Thoracic aorta (tissue), 2 donors: ENCODE measurements around the gene CCDC116. TPM values are rescaled to one million over a fixed set of nuclear protein-coding genes. Genes with fewer than 3 reads are reported as not detected.

ENCODE experiments used
- ATAC-seq: fragments of 150-250 bp; one replicate; pipeline ENCODE4 v1.8.0; 2017; ENCODE audit warnings: low read depth; ENCODE audit not compliant: insufficient number of reproducible peaks, low FRiP score
- DNase-seq: peaks from one replicate; pipeline ENCODE4 v3.0.0-alpha.2; 2020; ENCODE audit warnings: low spot score
- H3K27ac ChIP-seq, 2 donors: fragments of 200-600 bp; sonication (generic); 1 replicate in 1 of 2; 2 replicates in 1 of 2; pipeline ENCODE4 v1.5.1; 2016; ENCODE audit warnings: mild to moderate bottlenecking in 2 of 2, moderate library complexity in 2 of 2
- H3K27me3 ChIP-seq: fragments of 200-600 bp; sonication (generic); replicated peaks from 2 replicates; pipeline ENCODE4 v1.6.0; 2016; ENCODE audit warnings: mild to moderate bottlenecking; ENCODE audit not compliant: insufficient read depth
- H3K36me3 ChIP-seq: fragments of 200-600 bp; sonication (generic); one replicate; pipeline ENCODE4 v1.5.1; 2016
- H3K4me1 ChIP-seq, 2 donors: fragments of 200-600 bp; sonication (generic); 1 replicate in 1 of 2; 2 replicates in 1 of 2; pipeline versions ENCODE4 v1.5.1 to v1.6.0; 2016; ENCODE audit warnings: low read depth in 2 of 2, mild to moderate bottlenecking in 1 of 2; ENCODE audit not compliant: control insufficient read depth in 1 of 2
- H3K4me3 ChIP-seq: fragments of 200-600 bp; sonication (generic); 2 replicates; pipeline ENCODE4 v1.5.1; 2016; ENCODE audit warnings: mild to moderate bottlenecking
- H3K9me3 ChIP-seq: fragments of 200-600 bp; sonication (generic); 2 replicates; pipeline ENCODE4 v1.5.1; 2016
- total RNA-seq, 2 donors: library from RNA; depleted of rRNA; stranded (reverse); fragments of >200 nt; gene quantifications; one replicate each; pipeline versions ENCODE4 v1.1.0 to v1.2.3, GENCODE V29; 2016
- TF ChIP-seq, protein P1 (sequence below): fragments of 200-600 bp; sonication (generic); IDR thresholded peaks from one replicate; pipeline ENCODE4 v1.5.1; 2019; ENCODE audit warnings: antibody characterized with exemption

Gene CCDC116
- total RNA-seq, 2 donors from 2014 or later, result 0.71 TPM; not detected in 1

DNA sequence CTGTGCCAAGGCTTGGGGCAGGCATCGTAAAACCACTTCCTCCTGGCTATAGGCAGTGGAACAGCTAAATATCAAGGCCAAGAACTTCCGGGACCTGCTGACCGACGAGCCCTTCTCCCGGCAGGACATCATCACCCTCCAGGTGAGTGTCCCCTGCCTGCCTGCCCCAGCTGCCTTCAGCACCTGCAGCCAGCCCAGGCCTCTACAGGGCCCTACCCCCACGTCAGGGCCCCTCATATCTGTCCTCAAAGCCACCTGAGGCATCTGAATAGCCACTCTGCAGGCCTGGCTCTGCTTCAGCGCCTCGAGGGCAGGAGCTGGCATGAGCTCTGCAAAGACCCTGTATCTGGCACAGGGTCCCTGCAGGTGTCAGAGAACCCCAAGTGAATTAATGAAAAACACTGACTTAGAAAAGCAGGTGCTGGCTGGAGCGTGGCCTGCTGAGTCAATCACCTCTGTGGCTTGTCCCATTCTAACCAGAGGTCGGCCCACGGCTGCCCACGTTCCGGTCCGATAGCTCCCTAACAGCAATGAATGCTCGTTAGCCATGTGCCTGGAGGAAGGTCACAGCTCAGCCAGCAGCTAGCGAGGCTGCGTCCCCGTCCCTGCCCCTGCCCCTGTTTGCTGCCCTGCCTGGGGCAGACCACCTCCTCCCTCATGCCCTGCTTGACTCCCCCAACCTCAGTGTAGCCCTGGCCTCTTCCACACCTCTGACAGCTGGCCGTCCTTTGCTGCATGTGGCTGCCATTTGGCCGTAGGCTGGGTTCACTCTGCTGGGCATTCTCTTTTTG, 50.0 kb downstream of the CCDC116 start:
- Histone ChIP-seq H3K9me3 (no peaks in the 10 kb centered on the region), H3K36me3 (peaks cover 50% of the 10 kb centered on the region), H3K27ac (no peak overlapping the region), H3K4me3 (no peak overlapping the region), H3K4me1 (no peaks in the 10 kb centered on the region), H3K27me3 (no peaks in the 10 kb centered on the region)
- TF ChIP-seq, protein P1, sequence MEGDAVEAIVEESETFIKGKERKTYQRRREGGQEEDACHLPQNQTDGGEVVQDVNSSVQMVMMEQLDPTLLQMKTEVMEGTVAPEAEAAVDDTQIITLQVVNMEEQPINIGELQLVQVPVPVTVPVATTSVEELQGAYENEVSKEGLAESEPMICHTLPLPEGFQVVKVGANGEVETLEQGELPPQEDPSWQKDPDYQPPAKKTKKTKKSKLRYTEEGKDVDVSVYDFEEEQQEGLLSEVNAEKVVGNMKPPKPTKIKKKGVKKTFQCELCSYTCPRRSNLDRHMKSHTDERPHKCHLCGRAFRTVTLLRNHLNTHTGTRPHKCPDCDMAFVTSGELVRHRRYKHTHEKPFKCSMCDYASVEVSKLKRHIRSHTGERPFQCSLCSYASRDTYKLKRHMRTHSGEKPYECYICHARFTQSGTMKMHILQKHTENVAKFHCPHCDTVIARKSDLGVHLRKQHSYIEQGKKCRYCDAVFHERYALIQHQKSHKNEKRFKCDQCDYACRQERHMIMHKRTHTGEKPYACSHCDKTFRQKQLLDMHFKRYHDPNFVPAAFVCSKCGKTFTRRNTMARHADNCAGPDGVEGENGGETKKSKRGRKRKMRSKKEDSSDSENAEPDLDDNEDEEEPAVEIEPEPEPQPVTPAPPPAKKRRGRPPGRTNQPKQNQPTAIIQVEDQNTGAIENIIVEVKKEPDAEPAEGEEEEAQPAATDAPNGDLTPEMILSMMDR, result no peak
- ATAC-seq (no peak), DNase-seq (no peak)

DNA sequence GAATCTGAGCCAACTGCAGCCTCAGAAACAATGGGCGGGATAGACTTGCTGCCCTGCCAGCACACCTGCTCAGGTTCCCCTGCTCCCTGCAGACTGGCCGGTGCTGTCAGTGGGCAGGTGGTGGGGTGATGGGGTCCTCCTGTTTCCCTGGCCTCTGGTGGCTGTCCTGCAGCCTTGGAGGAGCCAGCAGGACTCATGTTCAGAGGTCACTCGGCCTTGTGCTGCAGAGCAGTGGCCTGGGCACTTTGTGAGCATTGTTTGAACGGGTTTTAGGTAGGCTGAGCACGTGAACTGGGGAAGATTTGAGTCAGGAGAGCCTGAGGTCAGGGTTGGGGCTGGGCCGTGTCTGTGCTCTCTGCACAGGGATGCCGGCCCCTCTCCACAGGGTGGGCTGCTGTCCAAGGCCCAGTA, 50.8 kb downstream of the CCDC116 start:
- H3K27me3 ChIP-seq, result no peaks in the 10 kb centered on the region
- H3K27ac ChIP-seq, result no peak overlapping the region
- no peaks in the 10 kb centered on the region for H3K4me1 ChIP-seq
- TF ChIP-seq, protein P1, result no peak
- H3K36me3 ChIP-seq, result peaks cover 56% of the 10 kb centered on the region
- ATAC-seq (no peak), DNase-seq (no peak)
- no peak overlapping the region for H3K4me3 ChIP-seq
- no peaks in the 10 kb centered on the region for H3K9me3 ChIP-seq

DNA sequence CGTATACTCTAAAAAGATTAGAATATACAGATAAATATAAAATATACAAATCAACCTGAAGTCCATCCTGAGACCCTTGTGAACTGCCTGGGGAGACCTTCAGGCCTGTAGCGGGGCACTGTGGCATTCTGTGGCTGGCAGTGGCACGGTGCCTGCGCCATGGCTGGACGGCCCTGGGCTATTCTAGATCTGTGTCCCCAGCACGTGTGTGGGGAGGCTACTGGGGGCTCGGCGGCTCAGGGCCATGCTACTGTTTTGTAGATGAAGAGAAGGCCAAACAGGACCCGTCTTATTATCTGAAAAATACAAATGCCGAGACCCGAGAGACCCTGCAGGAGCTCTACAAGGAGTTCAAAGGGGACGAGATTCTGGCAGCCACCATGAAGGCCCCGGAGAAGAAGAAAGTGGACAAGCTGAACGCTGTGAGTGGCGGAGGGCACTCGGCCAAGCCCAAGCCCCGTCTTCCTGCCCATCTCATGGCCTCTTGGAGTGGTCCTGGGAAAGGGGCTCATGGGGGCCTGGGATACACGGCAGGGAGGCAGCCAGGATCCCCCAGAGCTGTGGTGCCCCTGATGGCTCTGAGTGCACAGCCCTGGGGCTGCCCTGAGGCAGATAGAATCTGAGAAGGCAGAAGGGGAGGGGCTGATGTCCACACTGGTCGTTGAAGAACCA, 52.1 kb downstream of the CCDC116 start:
- no peak for DNase-seq
- H3K27me3 ChIP-seq, result no peaks in the 10 kb centered on the region

DNA sequence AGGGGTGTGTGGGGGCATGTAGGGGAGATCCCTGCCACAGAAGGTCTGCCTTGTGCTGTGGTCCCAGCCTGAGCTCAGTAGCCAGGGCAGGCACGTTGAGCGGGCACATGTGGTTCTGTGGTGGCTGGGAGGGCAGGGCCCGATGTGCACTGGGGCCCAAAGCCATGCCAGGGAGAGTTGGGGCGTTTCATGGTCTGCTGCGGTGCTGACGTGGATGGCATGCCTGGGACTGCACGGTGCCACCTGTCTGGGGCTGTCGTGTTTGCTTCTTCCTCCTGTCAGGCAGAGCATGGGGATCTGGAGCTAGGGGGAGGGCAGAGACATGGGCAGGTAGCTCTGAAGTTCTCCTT, 52.6 kb downstream of the CCDC116 start:
- Histone ChIP-seq H3K4me3 (no peak overlapping the region), H3K27ac (no peak overlapping the region), H3K27me3 (no peaks in the 10 kb centered on the region), H3K36me3 (peaks cover 58% of the 10 kb centered on the region), H3K9me3 (no peaks in the 10 kb centered on the region), H3K4me1 (peaks cover 0 to 3% of the 10 kb centered on the region in 2 donors)
- DNase-seq (no peak), ATAC-seq (no peak)
- TF ChIP-seq, protein P1, result no peak

More for the DNA sequence above, 52.1 kb downstream of the CCDC116 start:
- ATAC-seq, result no peak
- no peaks in the 10 kb centered on the region for H3K9me3 ChIP-seq
- no peaks in the 10 kb centered on the region for H3K4me1 ChIP-seq
- peaks cover 58% of the 10 kb centered on the region for H3K36me3 ChIP-seq
- TF ChIP-seq, protein P1, result no peak
- no peak overlapping the region for H3K27ac ChIP-seq
- H3K4me3 ChIP-seq, result no peak overlapping the region

DNA sequence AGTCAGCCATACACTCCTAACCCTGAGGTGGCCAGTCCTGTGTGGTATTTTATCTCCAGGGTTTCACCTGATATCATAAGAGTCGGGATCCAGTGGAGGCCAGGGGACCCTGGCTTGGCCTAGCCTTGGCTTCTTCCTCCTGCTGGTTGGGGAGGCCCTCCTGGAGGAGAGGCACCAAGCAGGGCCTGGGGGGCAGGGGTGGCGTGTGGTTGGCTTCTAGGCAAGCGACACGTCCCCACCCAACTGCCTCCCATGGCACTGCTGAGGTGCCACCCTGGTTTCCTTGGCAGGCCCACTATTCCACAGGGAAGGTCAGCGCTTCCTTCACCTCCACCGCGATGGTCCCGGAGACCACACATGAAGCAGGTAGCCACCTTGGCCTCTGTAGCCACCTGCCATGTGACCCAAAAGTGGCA, 53.6 kb downstream of the CCDC116 start:
- Histone ChIP-seq H3K36me3 (peaks cover 58% of the 10 kb centered on the region), H3K9me3 (no peaks in the 10 kb centered on the region), H3K4me3 (no peak overlapping the region), H3K27ac (no peak overlapping the region), H3K4me1 (peaks cover 0 to 3% of the 10 kb centered on the region in 2 donors), H3K27me3 (no peaks in the 10 kb centered on the region)
- ATAC-seq (no peak), DNase-seq (no peak)
- TF ChIP-seq, protein P1, result no peak
